Fibroblast of lung (primary cell): ENCODE results near the gene C1QTNF12. TPM values are rescaled to one million over a fixed set of nuclear protein-coding genes. Genes with fewer than 3 reads are reported as not detected.

ENCODE experiments used
- DNase-seq, 2 donors: peaks; one replicate each; pipeline versions ENCODE4 v3.0.0 to v3.0.0-alpha.2; 2010; ENCODE audit warnings: low read depth in 2 of 2
- H2AFZ ChIP-seq: 2 replicates; pipeline ENCODE4 v1.5.1; 2012; ENCODE audit warnings: low read length, control low read depth, inconsistent platforms
- H3K27ac ChIP-seq: 2 replicates; pipeline ENCODE4 v1.5.1; 2011; ENCODE audit warnings: low read length, control low read depth; ENCODE audit not compliant: insufficient read depth
- H3K27me3 ChIP-seq: 2 replicates; pipeline ENCODE4 v1.5.1; 2011; ENCODE audit warnings: mild to moderate bottlenecking, low read length; ENCODE audit not compliant: control insufficient read depth, insufficient read depth
- H3K36me3 ChIP-seq: 2 replicates; pipeline ENCODE4 v1.5.1; 2011; ENCODE audit warnings: low read length; ENCODE audit not compliant: control insufficient read depth, insufficient read depth
- H3K4me1 ChIP-seq: 2 replicates; pipeline ENCODE4 v1.5.1; 2011; ENCODE audit warnings: low read length; ENCODE audit not compliant: control insufficient read depth, insufficient read depth; ENCODE audit errors: extremely low read depth
- H3K4me2 ChIP-seq: 2 replicates; pipeline ENCODE4 v1.5.1; 2011; ENCODE audit warnings: low read length, control low read depth; ENCODE audit not compliant: insufficient read depth; ENCODE audit errors: extremely low read depth
- H3K4me3 ChIP-seq, 4 experiments: fragments of 200-600 bp in 1 of 4; sonication (generic) in 1 of 4; replicated peaks in 1 of 4; 2 replicates each; pipeline ENCODE4 v1.5.1; 2011 to 2016; ENCODE audit warnings: low read length in 4 of 4, low read depth in 3 of 4, mild to moderate bottlenecking in 3 of 4, control low read depth in 2 of 4, inconsistent platforms in 1 of 4, mixed read lengths in 1 of 4; ENCODE audit not compliant: insufficient read depth in 1 of 4; ENCODE audit errors: control extremely low read depth in 1 of 4
- H3K79me2 ChIP-seq: 2 replicates; pipeline ENCODE4 v1.5.1; 2012; ENCODE audit warnings: mild to moderate bottlenecking, low read length, inconsistent platforms; ENCODE audit not compliant: control insufficient read depth, insufficient read depth
- H3K9ac ChIP-seq: 2 replicates; pipeline ENCODE4 v1.5.1; 2011; ENCODE audit warnings: mild to moderate bottlenecking, low read length, control low read depth; ENCODE audit not compliant: insufficient read depth
- H3K9me3 ChIP-seq: 2 replicates; pipeline ENCODE4 v1.5.1; 2012; ENCODE audit warnings: low read depth, low read length; ENCODE audit not compliant: control insufficient read depth, insufficient read depth
- H4K20me1 ChIP-seq: 2 replicates; pipeline ENCODE4 v1.5.1; 2011; ENCODE audit warnings: low read length; ENCODE audit not compliant: control insufficient read depth, insufficient read depth; ENCODE audit errors: extremely low read depth
- CTCF ChIP-seq, 2 donors: IDR thresholded peaks in 1 of 2; conservative IDR thresholded peaks in 1 of 2; 1 replicate in 1 of 2; 2 replicates in 1 of 2; pipeline ENCODE4 v1.5.1; 2011 to 2012; ENCODE audit warnings: low read length in 2 of 2, control low read depth in 1 of 2, inconsistent platforms in 1 of 2, low read depth in 1 of 2, mild to moderate bottlenecking in 1 of 2
- EZH2 ChIP-seq: IDR thresholded peaks from 2 replicates; pipeline ENCODE4 v1.5.1; 2012; ENCODE audit warnings: low read length, control low read depth, mild to moderate bottlenecking; ENCODE audit errors: missing control alignments
- polyA plus RNA-seq, 2 donors: library from polyadenylated mRNA; depleted of rRNA in 1 of 2; stranded (reverse) in 1 of 2; unstranded in 1 of 2; fragments of >200 nt; gene quantifications; 2 replicates each; pipeline ENCODE4 v1.2.1, GENCODE V29; 2011 to 2012; ENCODE audit warnings: missing spikeins in 1 of 2
- total RNA-seq: library from RNA; depleted of rRNA; stranded (reverse); fragments of >200 nt; gene quantifications from 2 replicates; pipeline ENCODE4 v1.2.1, GENCODE V29; 2014

Gene C1QTNF12
- total and polyA plus RNA-seq, 2 donors (not counting 1 experiment from before 2014, with no cell fraction given), result 0.27 to 4.1 TPM

- no peaks in the 10 kb centered on the region for H3K4me1 ChIP-seq
- no peaks in the 10 kb centered on the region for H3K79me2 ChIP-seq
- H3K4me3 ChIP-seq, result no peak overlapping the region
- no peak overlapping the region for H2AFZ ChIP-seq
- no peak overlapping the region for H3K9ac ChIP-seq
- H3K9me3 ChIP-seq, result no peaks in the 10 kb centered on the region
- no peaks in the 10 kb centered on the region for H3K36me3 ChIP-seq
- H4K20me1 ChIP-seq, result no peaks in the 10 kb centered on the region
- H3K27me3 ChIP-seq, result no peaks in the 10 kb centered on the region
- TF ChIP-seq CTCF (conservative IDR thresholded peaks at IDR 0.05 in 1 of 2, IDR thresholded peaks at IDR 0.05 in 1 of 2; ENCODE audit: low read depth in 1 of 2, low read length in 2 of 2) (no peak), EZH2 (no peak)
- no peak for DNase-seq
- H3K4me2 ChIP-seq, result no peak overlapping the region
- no peak overlapping the region for H3K27ac ChIP-seq
Measured at GRCh38 chr1:1199141-1199960, 47.2 kb downstream of the C1QTNF12 start.

- H3K9me3 ChIP-seq, result no peaks in the 10 kb centered on the region
- DNase-seq, result no peak
- H3K4me1 ChIP-seq, result no peaks in the 10 kb centered on the region
- no peak overlapping the region for H3K4me2 ChIP-seq
- no peak overlapping the region for H3K4me3 ChIP-seq
- no peaks in the 10 kb centered on the region for H4K20me1 ChIP-seq
- no peaks in the 10 kb centered on the region for H3K79me2 ChIP-seq
- no peak overlapping the region for H3K9ac ChIP-seq
- H3K27me3 ChIP-seq, result no peaks in the 10 kb centered on the region
- TF ChIP-seq CTCF (conservative IDR thresholded peaks at IDR 0.05 in 1 of 2, IDR thresholded peaks at IDR 0.05 in 1 of 2; ENCODE audit: low read depth in 1 of 2, low read length in 2 of 2), result no peak
- TF ChIP-seq EZH2, result no peak
- H3K27ac ChIP-seq, result no peak overlapping the region
- no peak overlapping the region for H2AFZ ChIP-seq
- no peaks in the 10 kb centered on the region for H3K36me3 ChIP-seq
Measured at GRCh38 chr1:1198423-1199140, 47.9 kb downstream of the C1QTNF12 start.

GRCh38 chr1:1197551-1198422 lies 48.7 kb downstream of the C1QTNF12 start:
- Histone ChIP-seq H3K27me3 (no peaks in the 10 kb centered on the region), H3K36me3 (no peaks in the 10 kb centered on the region), H3K27ac (no peak overlapping the region), H2AFZ (no peak overlapping the region), H4K20me1 (no peaks in the 10 kb centered on the region), H3K9me3 (no peaks in the 10 kb centered on the region), H3K79me2 (no peaks in the 10 kb centered on the region), H3K4me2 (no peak overlapping the region), H3K9ac (no peak overlapping the region), H3K4me3 (no peak overlapping the region), H3K4me1 (no peaks in the 10 kb centered on the region)
- no peak for TF ChIP-seq CTCF (conservative IDR thresholded peaks at IDR 0.05 in 1 of 2, IDR thresholded peaks at IDR 0.05 in 1 of 2; ENCODE audit: low read depth in 1 of 2, low read length in 2 of 2)
- TF ChIP-seq EZH2, result no peak
- DNase-seq, result no peak
